ENCODE data around the gene EEPD1.
"Not testable (repeated sequence)": the region's sequence is repeated elsewhere in the genome, so short reads cannot be mapped to it uniquely, and the experiment has no call there.

Gene EEPD1

GRCh38 chr7:36321284-36321683, 168.2 kb downstream of the EEPD1 start:
- not testable (repeated sequence) for DNase-seq

- DNase-seq = no peak
Observed at GRCh38 chr7:36336390-36336789, 183.3 kb downstream of the EEPD1 start.

- no peak for DNase-seq
Observed at GRCh38 chr7:36338256-36338655, 185.2 kb downstream of the EEPD1 start.

DNA sequence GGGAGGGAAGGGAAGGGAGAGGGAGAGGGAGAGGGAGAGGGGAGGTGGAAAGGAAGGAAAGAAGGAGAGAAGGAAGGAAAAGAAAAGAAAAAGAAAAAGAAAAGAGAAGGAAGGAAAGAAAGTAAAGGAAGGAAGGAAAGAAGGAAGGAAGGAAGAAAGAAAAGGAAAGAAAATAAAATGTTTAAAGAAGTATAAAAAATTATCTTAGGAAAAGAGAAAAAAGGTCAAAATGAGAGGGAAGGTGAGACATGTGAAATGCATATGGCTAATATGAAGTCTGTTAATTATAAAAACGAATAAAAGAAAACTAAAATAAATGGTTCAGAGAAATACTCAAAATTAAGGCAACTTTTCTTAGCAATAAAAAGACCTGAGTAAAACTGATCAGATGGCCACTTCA, 190.5 kb downstream of the EEPD1 start:
- no peak for DNase-seq

DNA sequence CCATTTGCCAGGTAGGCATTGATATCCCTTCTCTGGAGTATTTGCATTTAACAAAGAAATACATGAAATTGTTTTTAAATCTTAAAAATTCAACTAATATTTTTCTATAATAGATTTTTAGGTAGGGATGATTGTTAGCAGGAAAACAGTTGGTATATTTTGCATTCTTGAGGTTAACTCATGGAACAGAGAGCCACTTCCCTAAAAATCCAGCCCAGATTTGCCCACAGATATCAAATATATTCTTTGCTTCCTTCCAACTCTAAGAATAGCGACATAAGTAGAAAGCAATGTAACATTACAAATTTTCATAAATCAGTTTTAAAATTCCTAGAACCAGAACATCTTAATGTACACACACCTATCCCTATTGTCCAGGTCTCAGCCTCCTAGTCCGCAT, 191.6 kb downstream of the EEPD1 start:
- no peak for DNase-seq

GRCh38 chr7:36346260-36346831, 193.3 kb downstream of the EEPD1 start:
- no peak for DNase-seq

- DNase-seq = no peak
Observed at GRCh38 chr7:36348256-36348655, 195.2 kb downstream of the EEPD1 start.

DNA sequence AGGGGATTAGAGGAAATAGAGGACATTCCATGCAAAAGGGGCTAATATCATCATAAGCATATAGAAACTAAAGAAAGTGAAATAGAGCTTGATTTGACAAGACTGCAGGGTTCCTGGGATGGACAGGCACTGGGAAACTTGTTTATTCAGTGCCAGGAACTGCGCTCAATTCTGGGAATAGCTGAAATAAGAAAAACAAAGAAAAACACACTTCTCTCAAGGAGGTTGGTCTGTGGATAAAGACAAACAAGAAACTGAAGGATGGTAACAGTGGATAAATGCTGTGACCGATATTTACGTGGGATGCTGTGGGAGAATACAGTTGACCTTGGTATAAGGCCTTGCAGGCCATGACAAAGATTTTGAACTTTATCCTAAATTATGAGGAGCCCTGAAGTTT, 195.7 kb downstream of the EEPD1 start:
- no peak for DNase-seq

GRCh38 chr7:36349626-36350025, 196.6 kb downstream of the EEPD1 start:
- DNase-seq = no peak
